ENCODE results near the gene GLIS2. TPM values are rescaled to one million over a fixed set of nuclear protein-coding genes. Genes with fewer than 3 reads are reported as not detected.

Gene GLIS2
- total and polyA plus RNA-seq, 10 of the 15 experiments (the other 5 are each of a cell fraction or from before 2014, with no cell fraction given): 0.03 to 0.64 (median 0.18) TPM; not detected in 4

DNA sequence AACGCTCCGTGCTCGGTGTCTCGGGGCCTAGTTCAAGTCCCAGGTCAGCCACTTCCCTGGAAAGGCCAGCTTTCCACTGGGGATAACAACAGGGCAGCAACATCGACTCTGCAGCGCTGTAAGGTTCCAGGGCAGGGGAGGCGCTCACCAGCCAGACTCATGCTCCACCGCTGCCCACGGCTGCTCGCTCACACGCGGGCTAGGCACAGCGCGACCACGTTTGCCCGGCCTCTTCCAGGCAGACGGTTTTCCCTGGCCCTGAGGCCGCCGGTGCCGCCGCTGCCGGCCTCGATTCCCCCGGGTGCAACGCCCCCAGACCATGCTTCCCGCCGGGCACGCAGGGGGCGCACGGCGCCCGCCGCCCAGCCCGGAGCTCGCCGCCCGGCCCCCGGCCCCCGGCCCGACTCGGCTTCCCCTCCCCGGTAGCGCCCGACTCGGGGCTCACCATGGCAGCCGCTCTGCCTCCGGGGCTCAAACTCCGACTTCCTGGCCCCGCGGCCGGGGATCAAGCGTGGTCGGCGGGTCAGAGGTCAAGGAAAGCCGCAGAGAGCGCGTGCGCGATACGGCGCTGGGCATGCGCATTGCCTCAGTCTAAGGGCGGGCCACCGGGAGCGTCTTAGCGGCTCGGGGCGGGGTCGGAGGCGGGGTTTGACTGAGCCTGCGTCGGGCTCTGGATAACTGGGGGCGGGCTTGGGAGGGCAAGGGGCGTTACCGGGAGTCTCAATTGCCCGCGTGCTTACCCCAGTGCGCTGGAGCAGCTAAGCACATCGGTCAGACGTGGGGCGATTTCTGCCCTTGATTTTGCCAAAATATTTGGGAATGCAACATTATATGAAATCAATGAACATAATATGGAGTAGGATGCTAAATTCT is 35.2 kb downstream of the GLIS2 start, which contains the start of gene PAM16 (continued):
- peak; percentile 72; the same call in 1 of the 2 replicates for TF ChIP-seq YY1 (IDR thresholded peaks at IDR 0.05; ENCODE audit: low read depth, low read length)
- TF ChIP-seq ZNF24 (IDR thresholded peaks at IDR 0.05): 0 out of 2 replicates have a peak, but pooled peaks have one; percentile 17
- TF ChIP-seq BHLHE40 (IDR thresholded peaks at IDR 0.05; ENCODE audit: borderline replicate concordance in 1 of 2, low read depth in 2 of 2, low read length in 1 of 2): peak; percentile 22 to 63; a peak in 2 of 4 replicates
- TF ChIP-seq NBN (IDR thresholded peaks at IDR 0.05): peak; percentile 42; the same call in 1 of the 2 replicates
- TF ChIP-seq MEF2A (IDR thresholded peaks at IDR 0.05; ENCODE audit: insufficient read depth, low read depth, low read length): 0 out of 2 replicates have a peak, but pooled peaks have one; percentile 8
- 0 out of 2 replicates have a peak, but pooled peaks have one; percentile 18 for TF ChIP-seq ZSCAN29 (IDR thresholded peaks at IDR 0.05)
- TF ChIP-seq TBL1XR1 (IDR thresholded peaks at IDR 0.05; ENCODE audit: low read depth, low read length): no peak
- TF ChIP-seq NRF1 (conservative IDR thresholded peaks at IDR 0.05; ENCODE audit: low read depth, low read length): peak; percentile 93
- TF ChIP-seq CHD4 (IDR thresholded peaks at IDR 0.05): no peak
- TF ChIP-seq MXI1 (IDR thresholded peaks at IDR 0.05; ENCODE audit: low read depth, low read length): peak; percentile 91
- peak; percentile 52 for TF ChIP-seq RUNX3 (IDR thresholded peaks at IDR 0.05; ENCODE audit: low read length)
- TF ChIP-seq NKRF (conservative IDR thresholded peaks at IDR 0.05): peak; percentile 93
- TF ChIP-seq, protein P1, sequence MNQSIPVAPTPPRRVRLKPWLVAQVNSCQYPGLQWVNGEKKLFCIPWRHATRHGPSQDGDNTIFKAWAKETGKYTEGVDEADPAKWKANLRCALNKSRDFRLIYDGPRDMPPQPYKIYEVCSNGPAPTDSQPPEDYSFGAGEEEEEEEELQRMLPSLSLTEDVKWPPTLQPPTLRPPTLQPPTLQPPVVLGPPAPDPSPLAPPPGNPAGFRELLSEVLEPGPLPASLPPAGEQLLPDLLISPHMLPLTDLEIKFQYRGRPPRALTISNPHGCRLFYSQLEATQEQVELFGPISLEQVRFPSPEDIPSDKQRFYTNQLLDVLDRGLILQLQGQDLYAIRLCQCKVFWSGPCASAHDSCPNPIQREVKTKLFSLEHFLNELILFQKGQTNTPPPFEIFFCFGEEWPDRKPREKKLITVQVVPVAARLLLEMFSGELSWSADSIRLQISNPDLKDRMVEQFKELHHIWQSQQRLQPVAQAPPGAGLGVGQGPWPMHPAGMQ (IDR thresholded peaks at IDR 0.05; ENCODE audit: borderline replicate concordance): no peak
- TF ChIP-seq TAF1 (IDR thresholded peaks at IDR 0.05; ENCODE audit: borderline replicate concordance, low read depth, low read length): peak; percentile 28; the same call in 1 of the 2 replicates
- no peak for TF ChIP-seq NFIC (IDR thresholded peaks at IDR 0.05; ENCODE audit: low read depth, low read length)
- peak; percentile 96 for TF ChIP-seq NR2C1 (IDR thresholded peaks at IDR 0.05)
- TF ChIP-seq POLR2A (IDR thresholded peaks at IDR 0.05; ENCODE audit: low read depth, low read length): peak; percentile 88
- no peak for TF ChIP-seq WRNIP1 (IDR thresholded peaks at IDR 0.05; ENCODE audit: borderline replicate concordance, low read depth, low read length)
- peak; percentile 71 for TF ChIP-seq DPF2 (IDR thresholded peaks at IDR 0.05)
- TF ChIP-seq ATF2 (IDR thresholded peaks at IDR 0.05; ENCODE audit: low read length): no peak
- no peak for TF ChIP-seq TCF7 (IDR thresholded peaks at IDR 0.05; ENCODE audit: borderline replicate concordance)
- TF ChIP-seq, protein P2, sequence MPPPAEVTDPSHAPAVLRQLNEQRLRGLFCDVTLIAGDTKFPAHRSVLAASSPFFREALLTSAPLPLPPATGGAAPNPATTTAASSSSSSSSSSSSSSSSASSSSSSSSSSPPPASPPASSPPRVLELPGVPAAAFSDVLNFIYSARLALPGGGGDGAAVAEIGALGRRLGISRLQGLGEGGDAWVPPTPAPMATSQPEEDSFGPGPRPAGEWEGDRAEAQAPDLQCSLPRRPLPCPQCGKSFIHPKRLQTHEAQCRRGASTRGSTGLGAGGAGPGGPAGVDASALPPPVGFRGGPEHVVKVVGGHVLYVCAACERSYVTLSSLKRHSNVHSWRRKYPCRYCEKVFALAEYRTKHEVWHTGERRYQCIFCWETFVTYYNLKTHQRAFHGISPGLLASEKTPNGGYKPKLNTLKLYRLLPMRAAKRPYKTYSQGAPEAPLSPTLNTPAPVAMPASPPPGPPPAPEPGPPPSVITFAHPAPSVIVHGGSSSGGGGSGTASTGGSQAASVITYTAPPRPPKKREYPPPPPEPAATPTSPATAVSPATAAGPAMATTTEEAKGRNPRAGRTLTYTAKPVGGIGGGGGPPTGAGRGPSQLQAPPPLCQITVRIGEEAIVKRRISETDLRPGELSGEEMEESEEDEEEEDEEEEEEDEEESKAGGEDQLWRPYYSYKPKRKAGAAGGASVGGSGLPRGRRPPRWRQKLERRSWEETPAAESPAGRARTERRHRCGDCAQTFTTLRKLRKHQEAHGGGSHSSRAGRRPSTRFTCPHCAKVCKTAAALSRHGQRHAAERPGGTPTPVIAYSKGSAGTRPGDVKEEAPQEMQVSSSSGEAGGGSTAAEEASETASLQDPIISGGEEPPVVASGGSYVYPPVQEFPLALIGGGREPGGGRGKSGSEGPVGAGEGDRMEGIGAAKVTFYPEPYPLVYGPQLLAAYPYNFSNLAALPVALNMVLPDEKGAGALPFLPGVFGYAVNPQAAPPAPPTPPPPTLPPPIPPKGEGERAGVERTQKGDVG (CRISPR knock-in tag; IDR thresholded peaks at IDR 0.05): no peak
- no peak for TF ChIP-seq ETV6 (conservative IDR thresholded peaks at IDR 0.05 in 1 of 2, IDR thresholded peaks at IDR 0.05 in 1 of 2; ENCODE audit: borderline replicate concordance in 1 of 2, low read depth in 1 of 2)
